ENCODE results near the gene LZTS2.

GRCh38 chr10:100967332-100967731 is 32.3 kb upstream of the LZTS2 start:
- TF ChIP-seq CTCF (IDR thresholded peaks at IDR 0.05), result no peak
- no peak for TF ChIP-seq POLR2A (IDR thresholded peaks at IDR 0.05)

Data from uterus (tissue), 2 donors.